ENCODE data around the gene SSBP3.

- TF ChIP-seq JUNB (CRISPR knock-in tag; conservative IDR thresholded peaks at IDR 0.05) = no peak
- no peak for TF ChIP-seq CTCF (IDR thresholded peaks at IDR 0.05 in 2 of 3, conservative IDR thresholded peaks at IDR 0.05 in 1 of 3; ENCODE audit: insufficient read depth in 2 of 3, low read depth in 1 of 3, low read length in 3 of 3)
- TF ChIP-seq MEIS2 (IDR thresholded peaks at IDR 0.05; ENCODE audit: partially characterized antibody) = no peak
- TF ChIP-seq ZBED1 (IDR thresholded peaks at IDR 0.05) = no peak
- TF ChIP-seq ETS1 (conservative IDR thresholded peaks at IDR 0.05; ENCODE audit: control insufficient read depth, low read depth, low read length) = no peak
- TF ChIP-seq TAF1 (IDR thresholded peaks at IDR 0.05; ENCODE audit: control insufficient read depth, extremely low read depth, insufficient read depth, low read length, severe bottlenecking) = no peak
Observed at GRCh38 chr1:54400329-54400728, 5.9 kb downstream of the SSBP3 start.
